GM23248 (cell line): ENCODE data around the gene CFLAR. TPM values are rescaled to one million over a fixed set of nuclear protein-coding genes. Genes with fewer than 3 reads are reported as not detected.

Source experiments
- DNase-seq: peaks from one replicate; pipeline ENCODE4 v3.0.0-alpha.2; 2015
- H2AFZ ChIP-seq: fragments of 200-600 bp; sonication (generic); 2 replicates; pipeline ENCODE4 v1.6.1; 2016; ENCODE audit warnings: antibody characterized with exemption
- H3F3A ChIP-seq: fragments of 200-600 bp; sonication (generic); 2 replicates; pipeline ENCODE4 v1.6.1; 2016; ENCODE audit warnings: mild to moderate bottlenecking, antibody characterized with exemption, mixed run types; ENCODE audit not compliant: insufficient read depth
- H3K27ac ChIP-seq: fragments of 200-600 bp; sonication (generic); 2 replicates; pipeline ENCODE4 v1.5.1; 2016; ENCODE audit warnings: mild to moderate bottlenecking
- H3K27me3 ChIP-seq: fragments of 200-600 bp; sonication (generic); replicated peaks from 2 replicates; pipeline ENCODE4 v1.6.1; 2016; ENCODE audit warnings: mild to moderate bottlenecking; ENCODE audit not compliant: insufficient read depth
- H3K36me3 ChIP-seq: fragments of 200-600 bp; sonication (generic); 2 replicates; pipeline ENCODE4 v1.6.1; 2016; ENCODE audit warnings: low read depth, mild to moderate bottlenecking
- H3K4me1 ChIP-seq: fragments of 200-600 bp; sonication (generic); 2 replicates; pipeline ENCODE4 v1.6.1; 2016; ENCODE audit warnings: mild to moderate bottlenecking; ENCODE audit not compliant: insufficient read depth
- H3K4me2 ChIP-seq: fragments of 200-600 bp; sonication (generic); one replicate; pipeline ENCODE4 v1.6.1; 2016; ENCODE audit warnings: mild to moderate bottlenecking; ENCODE audit not compliant: unreplicated experiment
- H3K4me3 ChIP-seq: fragments of 200-600 bp; sonication (generic); 2 replicates; pipeline ENCODE4 v1.5.1; 2016; ENCODE audit warnings: mild to moderate bottlenecking
- H3K79me2 ChIP-seq: fragments of 200-600 bp; sonication (generic); 2 replicates; pipeline ENCODE4 v1.6.1; 2016; ENCODE audit warnings: mild to moderate bottlenecking; ENCODE audit not compliant: insufficient read depth
- H3K9ac ChIP-seq: fragments of 200-600 bp; sonication (generic); 2 replicates; pipeline ENCODE4 v1.6.1; 2016; ENCODE audit warnings: mild to moderate bottlenecking
- H3K9me2 ChIP-seq: fragments of 200-600 bp; sonication (generic); 2 replicates; pipeline ENCODE4 v1.6.1; 2016; ENCODE audit warnings: mixed run types, mild to moderate bottlenecking, moderate library complexity; ENCODE audit not compliant: insufficient read depth
- H3K9me3 ChIP-seq: fragments of 200-600 bp; sonication (generic); one replicate; pipeline ENCODE4 v1.6.1; 2017; ENCODE audit warnings: low read depth
- H4K20me1 ChIP-seq: fragments of 200-600 bp; sonication (generic); 2 replicates; pipeline ENCODE4 v1.6.0; 2016; ENCODE audit not compliant: insufficient read depth
- EZH2 ChIP-seq: fragments of 200-600 bp; sonication (generic); IDR thresholded peaks from 2 replicates; pipeline ENCODE4 v1.6.1; 2018; ENCODE audit warnings: antibody characterized with exemption, mild to moderate bottlenecking; ENCODE audit not compliant: insufficient read depth, poor library complexity, severe bottlenecking
- EZH2phosphoT487 ChIP-seq: fragments of 200-600 bp; sonication (generic); IDR thresholded peaks from 2 replicates; pipeline ENCODE4 v1.6.1; 2018; ENCODE audit warnings: antibody characterized with exemption, moderate library complexity, mild to moderate bottlenecking, low read depth; ENCODE audit not compliant: insufficient read depth
- WGBS, 2 experiments: methylation state at CpG; one replicate each; pipeline ENCODE4 v1.1.6; 2015 to 2017; ENCODE audit warnings: low lambda C conversion rate in 2 of 2, low coverage in 1 of 2; ENCODE audit errors: missing lambda C conversion rate in 2 of 2; 5-methylcytosine and 5-hydroxymethylcytosine counted together
- in situ Hi-C: fragments of 300-500 bp; cut with MboI; formaldehyde crosslinking; loops from 2 replicates; pipeline ENCODE4 v1.15.0; 2020
- polyA plus RNA-seq: library from polyadenylated mRNA; unstranded; fragments of >200 nt; fragmentation: Nextera tagmentation; extraction: Ambion mirVana; gene quantifications from 2 replicates; pipeline ENCODE4 v1.2.1, GENCODE V29; 2016
- total RNA-seq: library from RNA; depleted of rRNA; stranded (reverse); fragments of >200 nt; shearing (Covaris generic); gene quantifications from 2 replicates; pipeline ENCODE4 v1.2.3, GENCODE V29; 2014

The CFLAR gene
- total and polyA plus RNA-seq, 2 experiments from 2014 or later: 46.1 to 47.2 TPM

- no peak overlapping the region for H3K9ac ChIP-seq
- peaks cover 16% of the 10 kb centered on the region for H3K4me1 ChIP-seq
- H3F3A ChIP-seq: peaks cover 12% of the 10 kb centered on the region
- no peaks in the 10 kb centered on the region for H3K79me2 ChIP-seq
- H3K27ac ChIP-seq: no peak overlapping the region
- TF ChIP-seq EZH2phosphoT487: no peak
- TF ChIP-seq EZH2: no peak
- no peaks in the 10 kb centered on the region for H3K27me3 ChIP-seq
- H4K20me1 ChIP-seq: no peaks in the 10 kb centered on the region
- H3K9me2 ChIP-seq: no peaks in the 10 kb centered on the region
- 0 out of 2 replicates have a peak, but pooled peaks cover 8% of the 10 kb centered on the region for H3K36me3 ChIP-seq
- no peak overlapping the region for H2AFZ ChIP-seq
- in situ Hi-C loops: no loop called here
- no peak overlapping the region for H3K4me3 ChIP-seq
- WGBS, 2 experiments: 81 to 89% methylated on average over 5 of the region's 5 CpGs
- DNase-seq: no peak
- no peaks in the 10 kb centered on the region for H3K9me3 ChIP-seq
- no peak overlapping the region for H3K4me2 ChIP-seq
These were observed 83.9 kb downstream of the CFLAR start for GRCh38 chr2:201199847-201200246.

- Histone ChIP-seq H3K4me1 (peaks cover 21% of the 10 kb centered on the region), H3K36me3 (0 out of 2 replicates have a peak, but pooled peaks cover 8% of the 10 kb centered on the region), H3K27me3 (no peaks in the 10 kb centered on the region), H3K79me2 (no peaks in the 10 kb centered on the region), H3K27ac (no peak overlapping the region), H4K20me1 (no peaks in the 10 kb centered on the region), H2AFZ (no peak overlapping the region), H3F3A (peaks cover 17% of the 10 kb centered on the region), H3K4me2 (no peak overlapping the region), H3K9me2 (no peaks in the 10 kb centered on the region), H3K9ac (no peak overlapping the region), H3K4me3 (no peak overlapping the region), H3K9me3 (no peaks in the 10 kb centered on the region)
- no peak for TF ChIP-seq EZH2phosphoT487
- no peak for TF ChIP-seq EZH2
- 84 to 85% methylated on average over 8 of the region's 8 CpGs for WGBS, 2 experiments
- no peak for DNase-seq
- in situ Hi-C loops: no loop called here
These were observed 84.4 kb downstream of the CFLAR start for GRCh38 chr2:201200345-201200744.

- peaks cover 24% of the 10 kb centered on the region for H3F3A ChIP-seq
- no peak overlapping the region for H3K27ac ChIP-seq
- TF ChIP-seq EZH2: no peak
- TF ChIP-seq EZH2phosphoT487: no peak
- in situ Hi-C loops: no loop called here
- H3K4me3 ChIP-seq: no peak overlapping the region
- no peaks in the 10 kb centered on the region for H3K9me3 ChIP-seq
- DNase-seq: no peak
- no peaks in the 10 kb centered on the region for H4K20me1 ChIP-seq
- H3K36me3 ChIP-seq: 0 out of 2 replicates have a peak, but pooled peaks cover 4% of the 10 kb centered on the region
- no peak overlapping the region for H3K4me2 ChIP-seq
- 91 to 95% methylated on average over 8 of the region's 8 CpGs for WGBS, 2 experiments
- H2AFZ ChIP-seq: no peak overlapping the region
- H3K9ac ChIP-seq: no peak overlapping the region
- no peaks in the 10 kb centered on the region for H3K9me2 ChIP-seq
- H3K79me2 ChIP-seq: no peaks in the 10 kb centered on the region
- no peaks in the 10 kb centered on the region for H3K27me3 ChIP-seq
- peaks cover 27% of the 10 kb centered on the region for H3K4me1 ChIP-seq
These were observed 85.4 kb downstream of the CFLAR start for GRCh38 chr2:201201371-201201770.

GRCh38 chr2:201203916-201204654 is 88.1 kb downstream of the CFLAR start:
- peak overlapping the region; percentile 28 for H3K27ac ChIP-seq
- H4K20me1 ChIP-seq: no peaks in the 10 kb centered on the region
- WGBS, 2 experiments: 24 to 32% methylated on average over 6 of the region's 6 CpGs
- peaks cover 27% of the 10 kb centered on the region for H3K4me1 ChIP-seq
- H3K9me2 ChIP-seq: no peaks in the 10 kb centered on the region
- no peaks in the 10 kb centered on the region for H3K27me3 ChIP-seq
- peaks cover 24% of the 10 kb centered on the region for H3F3A ChIP-seq
- peak; percentile 90 for DNase-seq
- no peak overlapping the region for H3K4me3 ChIP-seq
- no peaks in the 10 kb centered on the region for H3K9me3 ChIP-seq
- no peaks in the 10 kb centered on the region for H3K79me2 ChIP-seq
- no peak overlapping the region for H2AFZ ChIP-seq
- H3K36me3 ChIP-seq: no peaks in the 10 kb centered on the region
- no peak overlapping the region for H3K9ac ChIP-seq
- in situ Hi-C loops: no loop called here
- peak overlapping the region; percentile 30 for H3K4me2 ChIP-seq
- TF ChIP-seq EZH2phosphoT487 (no peak), EZH2 (no peak)
